Stimulated activated CD4-positive, alpha-beta T cell treated with anti-CD3 and anti-CD28 coated beads, TNF-alpha, amount 100 ng/mL, for 4 hours (primary cell): ENCODE results near the gene MEIG1.
"Not testable (repeated sequence)": the region's sequence is repeated elsewhere in the genome, so short reads cannot be mapped to it uniquely, and the experiment has no call there.

Experiments used
- DNase-seq, 3 experiments: peaks; one replicate each; pipeline ENCODE4 v3.0.0-alpha.2; 2020; ENCODE audit warnings: low read depth in 3 of 3

The MEIG1 gene

GRCh38 chr10:14959221-14960057, at the start of gene MEIG1:
Gene MEIG1, plus strand, starts transcription at chr10:14959388. Its CDS starts 7,081 bp downstream, at chr10:14966469.
- DNase-seq: peak; percentile 88 to 97 (median 91)

GRCh38 chr10:14910953-14911352, 48.2 kb upstream of the MEIG1 start:
- DNase-seq: no peak

GRCh38 chr10:14911801-14912200, 47.4 kb upstream of the MEIG1 start:
- no peak for DNase-seq

- no peak for DNase-seq
Measured at GRCh38 chr10:14916600-14916999, 42.6 kb upstream of the MEIG1 start.

DNA sequence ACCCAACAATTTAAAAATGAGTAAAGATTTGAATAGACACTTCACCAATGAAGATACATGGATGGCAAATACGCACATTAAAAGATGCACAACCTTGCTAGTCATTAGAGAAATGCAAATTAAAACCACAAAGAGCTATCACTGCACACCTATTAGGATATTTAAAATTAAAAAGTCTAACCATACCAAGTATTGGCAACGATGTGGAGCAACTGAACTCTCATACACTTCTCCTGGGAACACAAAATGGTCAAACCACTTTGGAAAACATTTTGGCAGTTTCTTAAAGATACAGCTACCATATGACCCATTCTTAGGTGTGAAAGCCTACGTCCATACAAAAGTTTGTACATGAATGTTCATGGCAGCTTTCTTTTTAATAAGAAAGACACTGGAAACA, 41.4 kb upstream of the MEIG1 start:
- no peak for DNase-seq

DNA sequence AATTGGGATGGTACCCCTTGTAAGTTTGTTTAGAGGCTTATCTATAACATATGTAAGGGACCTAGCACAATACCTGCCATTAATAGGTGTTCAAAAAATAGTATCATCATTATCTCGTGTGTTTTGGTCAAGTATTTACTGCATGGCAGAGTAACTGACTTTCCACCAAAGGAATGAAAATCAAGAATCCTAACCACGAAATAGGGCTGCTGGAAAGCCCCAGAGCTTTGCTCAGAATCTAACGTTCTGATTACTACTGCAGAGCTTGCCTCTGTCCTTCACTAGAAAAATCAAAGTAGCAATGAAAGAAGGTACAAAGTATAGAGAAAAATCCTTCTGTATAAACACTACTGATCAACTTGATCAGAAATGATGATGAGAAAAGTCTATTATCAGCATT, 40.2 kb upstream of the MEIG1 start:
- DNase-seq: no peak

DNA sequence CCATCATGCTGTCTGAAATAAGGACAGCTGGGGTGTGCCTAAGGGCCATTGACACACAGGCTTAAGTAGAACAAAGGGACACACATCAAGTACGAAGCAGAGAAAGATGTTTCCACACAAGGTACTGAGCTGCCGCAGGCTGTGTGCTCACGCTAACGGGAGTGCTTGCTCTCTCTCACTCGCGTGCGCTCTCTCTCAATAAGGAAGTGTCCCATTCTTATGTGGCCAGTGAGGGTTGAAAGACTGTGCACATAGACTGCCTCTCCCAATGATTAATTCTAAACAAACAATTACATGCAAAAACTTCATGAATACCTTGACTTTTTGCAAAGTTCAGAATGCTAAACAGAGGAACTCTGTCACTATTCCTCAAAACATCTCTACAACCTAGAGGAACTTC, 35.2 kb upstream of the MEIG1 start:
- DNase-seq: no peak

GRCh38 chr10:14925268-14925667, 33.9 kb upstream of the MEIG1 start:
- DNase-seq: no peak

- no peak for DNase-seq
Measured at GRCh38 chr10:14926061-14926470, 33.1 kb upstream of the MEIG1 start.

GRCh38 chr10:14926722-14927416, 32.3 kb upstream of the MEIG1 start:
- no peak for DNase-seq

DNA sequence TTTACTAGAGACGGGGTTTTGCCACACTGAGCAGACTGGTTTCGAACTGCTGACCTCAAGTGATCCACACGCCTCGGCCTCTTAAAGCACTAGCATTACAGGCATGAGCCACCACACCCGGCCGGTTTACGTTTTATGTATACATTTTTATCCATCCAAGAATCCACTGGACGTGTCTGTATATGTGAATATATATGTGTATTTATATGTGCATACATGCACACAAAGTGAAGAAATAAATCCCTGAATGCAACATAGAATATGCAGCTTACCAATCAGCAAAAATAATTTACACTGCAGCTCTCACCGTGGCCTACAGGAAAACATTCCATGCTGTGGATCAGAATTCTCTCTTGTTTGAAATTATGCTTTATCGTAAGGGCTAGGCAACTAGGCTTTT, 28.6 kb upstream of the MEIG1 start:
- DNase-seq: no peak

- DNase-seq: no peak
Measured at GRCh38 chr10:14936584-14936983, 22.6 kb upstream of the MEIG1 start.

DNA sequence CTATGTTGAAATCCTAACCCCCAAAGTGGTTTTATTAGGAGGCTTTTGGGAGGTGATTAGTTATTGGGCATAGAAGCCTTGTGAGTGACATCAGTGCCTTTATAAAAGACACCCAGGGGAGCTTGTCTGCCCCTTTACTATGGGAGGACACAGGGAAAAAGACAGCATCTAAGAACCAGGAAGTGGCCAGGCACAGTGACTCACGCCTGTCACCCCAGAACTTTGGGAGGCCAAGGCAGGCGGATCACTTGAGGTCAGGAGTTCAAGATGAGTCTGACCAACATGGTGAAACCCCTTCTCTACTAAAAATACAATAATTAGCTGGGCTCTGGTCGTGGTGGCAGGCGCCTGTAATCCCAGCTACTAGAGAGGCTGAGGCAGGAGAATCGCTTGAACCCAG, 20.2 kb upstream of the MEIG1 start:
- DNase-seq: not testable (repeated sequence)

- not testable (repeated sequence) for DNase-seq
Measured at GRCh38 chr10:14942147-14942949, 16.8 kb upstream of the MEIG1 start.

DNA sequence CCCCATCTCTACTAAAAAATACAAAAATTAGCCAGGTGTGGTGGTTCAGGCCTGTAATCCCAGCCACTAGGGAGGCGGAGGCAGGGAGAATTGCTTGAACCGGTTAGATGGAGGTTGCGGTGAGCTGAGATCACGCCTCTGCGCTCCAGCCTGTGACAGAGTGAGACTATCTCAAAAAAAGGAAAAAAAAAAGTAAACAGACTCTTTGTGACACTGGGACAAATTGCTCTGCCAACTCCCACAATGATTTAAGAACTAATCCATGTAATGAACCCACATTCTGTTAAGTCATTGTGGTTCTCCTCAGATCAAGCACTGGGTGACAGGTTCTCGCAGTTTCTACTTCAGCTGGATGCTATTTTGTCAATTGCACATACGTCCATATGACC, 16.2 kb upstream of the MEIG1 start:
- DNase-seq: not testable (repeated sequence)

- DNase-seq: no peak
Measured at GRCh38 chr10:14945108-14945507, 14.1 kb upstream of the MEIG1 start.

- DNase-seq: no peak
Measured at GRCh38 chr10:14947268-14947667, 11.9 kb upstream of the MEIG1 start.

DNA sequence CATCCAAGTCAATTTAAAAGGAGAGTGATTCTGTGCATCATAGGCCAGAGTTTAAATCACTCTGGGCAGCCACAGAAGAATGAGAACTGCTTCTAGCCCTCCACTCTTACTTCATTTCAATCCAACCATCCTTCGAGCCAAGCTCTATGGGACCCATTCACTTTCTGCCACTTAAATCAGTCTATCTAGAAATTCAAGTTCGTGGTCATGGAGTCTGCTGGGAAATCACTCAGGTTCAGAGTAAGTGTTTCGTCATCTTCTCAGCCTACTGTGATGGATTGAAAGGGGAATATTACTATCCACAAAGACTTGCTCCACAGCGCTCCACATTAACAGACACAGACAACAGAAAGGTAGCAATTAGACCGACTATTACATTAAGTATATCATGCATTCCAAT, 9.9 kb upstream of the MEIG1 start:
- no peak for DNase-seq

- no peak for DNase-seq
Measured at GRCh38 chr10:14952851-14953423, 6.3 kb upstream of the MEIG1 start.

- DNase-seq: no peak
Measured at GRCh38 chr10:14953424-14954000, 5.7 kb upstream of the MEIG1 start.

GRCh38 chr10:14954001-14954770, 5.0 kb upstream of the MEIG1 start, which contains the start of gene DCLRE1C:
Gene DCLRE1C, minus strand, starts transcription at chr10:14954096. Its CDS starts 86 bp downstream, at chr10:14954010.
- DNase-seq: peak; percentile 75 to 77 (median 76)
